SH-SY5Y (cell line): ENCODE data around the gene HTRA3.

Experiments
- GATA2 ChIP-seq: IDR thresholded peaks from 2 replicates; pipeline ENCODE4 v1.6.1; 2011; ENCODE audit warnings: mild to moderate bottlenecking, low read depth, low read length
- GATA3 ChIP-seq: IDR thresholded peaks from 2 replicates; pipeline ENCODE4 v1.6.1; 2011; ENCODE audit warnings: low read depth, mild to moderate bottlenecking, low read length, moderate library complexity

DNA sequence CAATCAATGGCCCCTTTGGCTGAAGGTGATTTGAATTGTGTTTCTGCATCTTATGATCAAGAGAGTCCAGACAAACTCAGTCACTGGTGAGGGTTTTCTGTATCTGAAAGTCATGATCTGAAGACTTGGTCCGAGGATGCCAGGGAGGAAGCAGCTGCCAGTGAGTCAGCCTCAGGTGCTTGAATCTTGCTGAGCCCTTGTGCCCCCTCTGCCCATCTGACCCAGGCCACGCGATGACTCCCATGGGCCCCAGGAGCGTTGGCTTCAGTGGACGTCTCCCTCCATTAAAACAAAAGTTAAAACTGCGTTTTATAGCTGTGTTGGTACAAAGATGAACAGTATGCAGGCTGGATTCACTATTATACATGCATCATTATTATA lies 62.0 kb downstream of the HTRA3 start:
- TF ChIP-seq GATA2, result no peak
- no peak for TF ChIP-seq GATA3
